Adrenal gland (tissue), 12 donors: ENCODE results near the gene BEND5. TPM values are rescaled to one million over a fixed set of nuclear protein-coding genes. Genes with fewer than 3 reads are reported as not detected.

ENCODE experiments used
- DNase-seq, 7 donors: peaks; one replicate each; pipeline ENCODE4 v3.0.0-alpha.2; 2019 to 2020
- H3K27ac ChIP-seq, 5 donors: fragments of 200-600 bp; sonication (generic) in 4 of 5; 1 replicate in 3 of 5; 2 replicates in 2 of 5; pipeline versions ENCODE4 v1.5.1 to v1.8.0; 2016 to 2020; ENCODE audit warnings: mild to moderate bottlenecking in 1 of 5
- H3K27me3 ChIP-seq: fragments of 200-600 bp; 2 replicates; pipeline ENCODE4 v1.8.0; 2021
- H3K36me3 ChIP-seq, 2 donors: fragments of 200-600 bp; replicated peaks in 1 of 2; 1 replicate in 1 of 2; 2 replicates in 1 of 2; pipeline versions ENCODE4 v1.5.1 to v1.8.0; 2018 to 2022
- H3K4me1 ChIP-seq, 2 donors: fragments of 200-600 bp; replicated peaks in 1 of 2; 1 replicate in 1 of 2; 2 replicates in 1 of 2; pipeline versions ENCODE4 v1.5.1 to v1.8.0; 2018 to 2021
- H3K4me3 ChIP-seq, 4 donors: fragments of 200-600 bp; sonication (generic) in 3 of 4; one replicate each; pipeline ENCODE4 v1.5.1; 2016 to 2018
- H3K9me3 ChIP-seq, 3 donors: fragments of 200-600 bp; sonication (generic) in 1 of 3; replicated peaks in 1 of 3; 1 replicate in 2 of 3; 2 replicates in 1 of 3; pipeline versions ENCODE4 v1.5.1 to v1.8.0; 2016 to 2021
- POLR2A ChIP-seq, 2 donors: fragments of 450-650 bp; IDR thresholded peaks; one replicate each; pipeline ENCODE4 v1.6.1; 2017; ENCODE audit warnings: antibody characterized with exemption in 2 of 2, mild to moderate bottlenecking in 2 of 2, moderate library complexity in 1 of 2
- WGBS, 4 donors: extraction: QIAGEN DNeasy Blood & Tissue Kit in 2 of 4; methylation state at CpG; one replicate each; pipeline versions ENCODE4 v1.1.5 to v1.1.7; 2013 to 2017; 5-methylcytosine and 5-hydroxymethylcytosine counted together
- intact Hi-C, 2 donors: fragments of 100-400 bp; cut with DNase I; formaldehyde crosslinking; loops; one replicate each; pipeline versions ENCODE4 v1.14.1 to v1.15.0; 2022 to 2023
- polyA plus RNA-seq, 3 donors: library from polyadenylated mRNA; stranded (reverse); fragments of 200-250 nt in 2 of 3; fragments of 350-450 nt in 1 of 3; fragmentation: Illumina TruSeq in 1 of 3; extraction: RNeasy Lipid Tissue Mini Kit (QIAGEN cat#74804) in 1 of 3; gene quantifications; one replicate each; pipeline ENCODE4 v1.2.3, GENCODE V29; 2013 to 2014
- total RNA-seq, 9 donors: library from RNA; depleted of rRNA in 4 of 9; stranded (reverse); fragments of >200 nt in 4 of 9; fragments of 120-200 nt in 1 of 9; fragmentation: NEBNext Ultra II Directional in 1 of 9; extraction: Animal tissue kit (Norgen Biotek cat#: 25700) in 1 of 9; gene quantifications; one replicate each; pipeline versions ENCODE4 v1.1.0 to v1.2.4, GENCODE V29; 2013 to 2023
- TF ChIP-seq, protein P1 (sequence below), 6 experiments: fragments of 450-650 bp in 4 of 6; fragments of 200-600 bp in 2 of 6; sonication (generic) in 1 of 6; IDR thresholded peaks; 1 replicate in 5 of 6; 2 replicates in 1 of 6; pipeline versions ENCODE4 v1.5.1 to v1.8.0; 2016 to 2021; ENCODE audit warnings: antibody characterized with exemption in 6 of 6, mild to moderate bottlenecking in 2 of 6, moderate library complexity in 1 of 6
- donor health status: healthy with polysubstance abuse.
- donor health status: Bipolar disorder and iron deficiency.
- donor health status: DM: yes; HTN: yes; CAD: no.
- donor health status: DM: no; HTN: no; CAD: no.
- donor health status: DM: no; HTN: no; CAD: no.
- donor health status: DM: yes; HTN: yes; CAD: no.

BEND5 gene
- total and polyA plus RNA-seq, 12 donors: 2.2 to 20.4 (median 8.4) TPM

DNA sequence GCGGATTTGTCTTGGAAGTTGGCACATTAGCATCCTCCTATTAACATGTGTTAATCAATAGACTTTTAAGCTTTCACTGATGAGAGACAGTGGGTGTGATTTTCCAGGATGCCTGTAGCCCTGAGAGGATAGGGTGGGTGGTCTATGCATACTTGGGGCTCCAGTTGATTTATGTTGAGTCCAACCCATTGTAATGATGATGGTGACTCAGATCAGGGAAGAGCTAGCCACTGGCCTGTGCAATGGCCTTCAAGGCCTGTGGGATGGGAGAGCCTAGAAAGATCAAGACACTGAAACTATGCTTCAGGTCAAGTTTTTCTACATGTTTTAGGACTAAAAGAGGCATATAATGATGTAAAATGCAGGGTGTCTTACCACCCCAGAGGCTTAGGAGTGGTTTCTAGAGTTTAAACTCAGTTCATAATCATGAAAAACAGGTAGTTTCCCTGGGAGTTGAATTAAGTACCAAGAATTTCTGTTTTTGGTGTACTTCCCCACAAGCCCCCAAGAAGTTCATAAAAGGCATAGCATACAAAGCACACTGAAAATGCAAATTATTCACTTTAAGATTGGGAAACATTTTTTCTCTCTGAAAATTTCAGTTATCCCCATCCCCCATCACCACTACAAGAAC is 19.9 kb downstream of the BEND5 start:
- intact Hi-C loops: no loop called here
- Histone ChIP-seq H3K27me3 (no peaks in the 10 kb centered on the region), H3K4me3 (no peak overlapping the region), H3K4me1 (peaks cover 10% of the 10 kb centered on the region in 2 donors), H3K9me3 (no peaks in the 10 kb centered on the region), H3K36me3 (peaks cover 0 to 13% of the 10 kb centered on the region in 2 donors), H3K27ac (no peak overlapping the region)
- no peak for TF ChIP-seq POLR2A (IDR thresholded peaks at IDR 0.05)
- TF ChIP-seq, protein P1, sequence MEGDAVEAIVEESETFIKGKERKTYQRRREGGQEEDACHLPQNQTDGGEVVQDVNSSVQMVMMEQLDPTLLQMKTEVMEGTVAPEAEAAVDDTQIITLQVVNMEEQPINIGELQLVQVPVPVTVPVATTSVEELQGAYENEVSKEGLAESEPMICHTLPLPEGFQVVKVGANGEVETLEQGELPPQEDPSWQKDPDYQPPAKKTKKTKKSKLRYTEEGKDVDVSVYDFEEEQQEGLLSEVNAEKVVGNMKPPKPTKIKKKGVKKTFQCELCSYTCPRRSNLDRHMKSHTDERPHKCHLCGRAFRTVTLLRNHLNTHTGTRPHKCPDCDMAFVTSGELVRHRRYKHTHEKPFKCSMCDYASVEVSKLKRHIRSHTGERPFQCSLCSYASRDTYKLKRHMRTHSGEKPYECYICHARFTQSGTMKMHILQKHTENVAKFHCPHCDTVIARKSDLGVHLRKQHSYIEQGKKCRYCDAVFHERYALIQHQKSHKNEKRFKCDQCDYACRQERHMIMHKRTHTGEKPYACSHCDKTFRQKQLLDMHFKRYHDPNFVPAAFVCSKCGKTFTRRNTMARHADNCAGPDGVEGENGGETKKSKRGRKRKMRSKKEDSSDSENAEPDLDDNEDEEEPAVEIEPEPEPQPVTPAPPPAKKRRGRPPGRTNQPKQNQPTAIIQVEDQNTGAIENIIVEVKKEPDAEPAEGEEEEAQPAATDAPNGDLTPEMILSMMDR (IDR thresholded peaks at IDR 0.05): no peak
- DNase-seq: no peak
- 90 to 100% (median 97%) methylated on average over 1 of the region's 1 CpG for WGBS, 4 donors

DNA sequence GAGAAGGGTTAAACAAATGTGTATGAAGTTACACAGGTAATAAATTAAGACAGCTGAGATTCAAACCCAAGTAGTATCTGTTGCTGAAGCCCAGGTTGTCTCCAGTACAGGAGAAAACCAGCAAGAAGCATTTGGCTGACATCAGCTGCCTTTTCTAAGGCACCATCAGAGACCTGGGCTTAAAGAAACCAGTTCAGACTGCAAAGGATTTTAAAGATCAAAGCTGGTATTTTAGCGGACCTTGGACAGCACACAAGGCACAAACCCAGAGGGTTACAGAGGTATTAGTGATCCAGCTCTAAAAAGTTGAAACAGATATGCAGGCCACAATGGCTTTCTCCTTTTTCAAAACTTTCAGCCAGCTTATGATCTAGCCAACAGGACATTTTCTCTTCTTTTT is 23.4 kb downstream of the BEND5 start:
- DNase-seq: no peak
- H3K4me3 ChIP-seq: no peak overlapping the region
- H3K36me3 ChIP-seq: peaks cover 0 to 5% of the 10 kb centered on the region in 2 donors
- intact Hi-C loops: no loop called here
- no peaks in the 10 kb centered on the region for H3K9me3 ChIP-seq
- no peaks in the 10 kb centered on the region for H3K4me1 ChIP-seq
- no peak overlapping the region for H3K27ac ChIP-seq
- TF ChIP-seq, protein P1 (IDR thresholded peaks at IDR 0.05): no peak
- no peak for TF ChIP-seq POLR2A (IDR thresholded peaks at IDR 0.05)
- no peaks in the 10 kb centered on the region for H3K27me3 ChIP-seq
- 48 to 71% (median 60%) methylated on average over 1 of the region's 1 CpG for WGBS, 4 donors

DNA sequence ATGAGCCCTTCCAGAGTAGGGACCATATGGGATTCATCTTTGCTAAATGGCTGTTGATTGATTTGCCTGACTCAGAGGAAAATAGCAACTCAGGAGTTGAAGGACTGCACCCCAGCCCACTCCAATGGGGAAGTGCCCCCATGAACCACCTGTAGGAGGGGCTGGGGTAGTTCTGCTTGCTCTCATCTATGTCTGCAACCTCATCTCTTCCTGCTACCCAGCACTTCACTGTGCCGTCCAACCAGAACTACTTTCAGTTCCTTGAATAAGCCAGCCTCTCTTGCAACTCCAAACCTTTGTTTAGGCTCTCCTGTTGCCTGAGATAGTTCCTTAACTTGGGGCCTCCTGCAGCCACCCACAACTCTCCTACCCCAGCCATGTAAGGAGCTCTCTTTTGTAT is 26.6 kb downstream of the BEND5 start:
- no peak overlapping the region for H3K27ac ChIP-seq
- no peaks in the 10 kb centered on the region for H3K4me1 ChIP-seq
- no peak for TF ChIP-seq POLR2A (IDR thresholded peaks at IDR 0.05)
- TF ChIP-seq, protein P1 (IDR thresholded peaks at IDR 0.05): no peak
- no peaks in the 10 kb centered on the region for H3K9me3 ChIP-seq
- H3K4me3 ChIP-seq: no peak overlapping the region
- 73 to 92% (median 79%) methylated on average over 1 of the region's 1 CpG for WGBS, 4 donors
- no peaks in the 10 kb centered on the region for H3K27me3 ChIP-seq
- DNase-seq: no peak
- intact Hi-C loops: no loop called here
- no peaks in the 10 kb centered on the region for H3K36me3 ChIP-seq

DNA sequence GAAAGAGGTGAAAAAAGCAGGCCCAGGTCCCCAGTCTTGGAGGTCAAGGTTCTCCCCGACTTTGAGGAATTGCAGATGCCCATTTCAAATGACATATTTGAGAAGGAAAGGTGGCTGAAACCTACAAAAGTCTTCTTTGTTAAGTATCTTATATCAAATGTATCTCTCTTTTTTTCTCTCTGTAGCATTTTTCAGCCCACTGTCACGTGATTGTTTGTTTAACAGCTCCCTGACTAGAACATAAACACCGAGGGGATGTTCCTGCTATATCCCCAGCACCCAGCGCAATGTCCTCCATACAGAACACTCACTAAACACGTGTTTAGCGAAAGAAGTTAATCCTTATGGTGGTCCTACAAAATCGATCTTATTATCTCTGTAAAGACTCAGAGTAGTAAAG is 27.6 kb downstream of the BEND5 start:
- Histone ChIP-seq H3K4me1 (no peaks in the 10 kb centered on the region), H3K27me3 (no peaks in the 10 kb centered on the region), H3K9me3 (no peaks in the 10 kb centered on the region), H3K36me3 (no peaks in the 10 kb centered on the region), H3K27ac (no peak overlapping the region), H3K4me3 (no peak overlapping the region)
- WGBS, 4 donors: 85 to 88% (median 86%) methylated on average over 7 of the region's 7 CpGs
- intact Hi-C loops: no loop called here
- no peak for DNase-seq
- TF ChIP-seq POLR2A (IDR thresholded peaks at IDR 0.05): no peak
- TF ChIP-seq, protein P1 (IDR thresholded peaks at IDR 0.05): no peak
